Measurements from ENCODE around the gene CAVIN1. TPM values are rescaled to one million over a fixed set of nuclear protein-coding genes. Genes with fewer than 3 reads are reported as not detected.

Gene CAVIN1
- total and polyA plus RNA-seq, 2 experiments from 2014 or later = 18.1 to 35.7 TPM

DNA sequence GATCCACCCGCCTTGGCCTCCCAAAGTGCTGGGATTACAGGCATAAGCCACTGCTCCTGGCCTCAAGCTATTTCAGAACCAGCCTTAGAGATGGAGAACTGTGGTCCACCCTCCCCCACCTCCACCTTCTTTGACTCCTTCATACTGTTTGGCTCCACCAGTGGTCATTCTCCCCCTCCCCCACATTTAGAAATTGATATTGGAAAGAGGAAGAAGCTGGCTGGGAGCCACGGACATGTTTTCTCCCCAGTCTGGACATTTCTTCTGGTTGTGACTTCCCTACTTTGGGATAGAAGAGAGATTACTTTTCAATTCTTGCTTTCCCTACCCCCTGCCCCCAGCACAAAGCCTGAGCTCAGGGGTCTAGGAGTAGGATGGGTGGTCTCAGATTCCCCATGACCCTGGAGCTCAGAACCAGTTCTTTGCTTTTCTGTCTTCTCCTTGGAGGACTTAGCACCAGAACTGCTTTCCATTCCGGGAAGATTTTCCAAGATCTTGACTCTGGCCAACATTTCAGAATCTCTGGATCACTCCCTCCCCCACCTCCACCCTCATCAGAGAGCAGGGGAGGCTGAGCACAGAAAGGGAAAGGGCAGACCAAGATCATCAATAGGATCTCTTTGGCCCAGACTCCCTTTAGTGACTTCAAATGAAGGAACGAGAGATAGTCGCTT lies 16.3 kb downstream of the CAVIN1 start:
- H3K4me3 ChIP-seq = peak overlapping the region; percentile 30; the same call in 1 of the 2 replicates
- peaks cover 8% of the 10 kb centered on the region; the same call in 1 of the 2 replicates for H3K79me2 ChIP-seq (replicated peaks; ENCODE audit: insufficient read depth)
- H3K36me3 ChIP-seq (ENCODE audit: insufficient read depth) = no peaks in the 10 kb centered on the region
- Mint-ChIP-seq H3K4me3 (no peak overlapping the region; the same call in 2 of the 3 replicates), H3K27me3 (ENCODE audit: insufficient read depth, low read depth, poor library complexity) (peaks cover 12% of the 10 kb centered on the region), H3K27ac (no peak overlapping the region), H3K4me1 (peaks cover 46% of the 10 kb centered on the region), H3K36me3 (ENCODE audit: low read depth) (no peaks in the 10 kb centered on the region; the same call in 2 of the 3 replicates), H3K9me3 (no peaks in the 10 kb centered on the region)
- no peaks in the 10 kb centered on the region for H3K27me3 ChIP-seq (ENCODE audit: insufficient read depth)
- H3K27ac ChIP-seq (ENCODE audit: low read depth) = 0 out of 2 replicates have a peak overlapping the region, but pooled peaks have one; percentile 2
- peaks cover 36% of the 10 kb centered on the region for H3K4me1 ChIP-seq (ENCODE audit: insufficient read depth)
- no peaks in the 10 kb centered on the region for H3K9me2 ChIP-seq (ENCODE audit: insufficient read depth)
- H2AFZ ChIP-seq = no peak overlapping the region
- DNase-seq (ENCODE audit: low spot score) (no peak), ATAC-seq (no peak)
- peak overlapping the region; percentile 41 for H3K4me2 ChIP-seq
- H4K20me1 ChIP-seq (replicated peaks; ENCODE audit: insufficient read depth) = peaks cover 14% of the 10 kb centered on the region; the same call in 1 of the 2 replicates
- TF ChIP-seq, protein P1, sequence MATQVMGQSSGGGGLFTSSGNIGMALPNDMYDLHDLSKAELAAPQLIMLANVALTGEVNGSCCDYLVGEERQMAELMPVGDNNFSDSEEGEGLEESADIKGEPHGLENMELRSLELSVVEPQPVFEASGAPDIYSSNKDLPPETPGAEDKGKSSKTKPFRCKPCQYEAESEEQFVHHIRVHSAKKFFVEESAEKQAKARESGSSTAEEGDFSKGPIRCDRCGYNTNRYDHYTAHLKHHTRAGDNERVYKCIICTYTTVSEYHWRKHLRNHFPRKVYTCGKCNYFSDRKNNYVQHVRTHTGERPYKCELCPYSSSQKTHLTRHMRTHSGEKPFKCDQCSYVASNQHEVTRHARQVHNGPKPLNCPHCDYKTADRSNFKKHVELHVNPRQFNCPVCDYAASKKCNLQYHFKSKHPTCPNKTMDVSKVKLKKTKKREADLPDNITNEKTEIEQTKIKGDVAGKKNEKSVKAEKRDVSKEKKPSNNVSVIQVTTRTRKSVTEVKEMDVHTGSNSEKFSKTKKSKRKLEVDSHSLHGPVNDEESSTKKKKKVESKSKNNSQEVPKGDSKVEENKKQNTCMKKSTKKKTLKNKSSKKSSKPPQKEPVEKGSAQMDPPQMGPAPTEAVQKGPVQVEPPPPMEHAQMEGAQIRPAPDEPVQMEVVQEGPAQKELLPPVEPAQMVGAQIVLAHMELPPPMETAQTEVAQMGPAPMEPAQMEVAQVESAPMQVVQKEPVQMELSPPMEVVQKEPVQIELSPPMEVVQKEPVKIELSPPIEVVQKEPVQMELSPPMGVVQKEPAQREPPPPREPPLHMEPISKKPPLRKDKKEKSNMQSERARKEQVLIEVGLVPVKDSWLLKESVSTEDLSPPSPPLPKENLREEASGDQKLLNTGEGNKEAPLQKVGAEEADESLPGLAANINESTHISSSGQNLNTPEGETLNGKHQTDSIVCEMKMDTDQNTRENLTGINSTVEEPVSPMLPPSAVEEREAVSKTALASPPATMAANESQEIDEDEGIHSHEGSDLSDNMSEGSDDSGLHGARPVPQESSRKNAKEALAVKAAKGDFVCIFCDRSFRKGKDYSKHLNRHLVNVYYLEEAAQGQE (IDR thresholded peaks at IDR 0.05; ENCODE audit: unreplicated experiment) = no peak
- TF ChIP-seq, protein P2, sequence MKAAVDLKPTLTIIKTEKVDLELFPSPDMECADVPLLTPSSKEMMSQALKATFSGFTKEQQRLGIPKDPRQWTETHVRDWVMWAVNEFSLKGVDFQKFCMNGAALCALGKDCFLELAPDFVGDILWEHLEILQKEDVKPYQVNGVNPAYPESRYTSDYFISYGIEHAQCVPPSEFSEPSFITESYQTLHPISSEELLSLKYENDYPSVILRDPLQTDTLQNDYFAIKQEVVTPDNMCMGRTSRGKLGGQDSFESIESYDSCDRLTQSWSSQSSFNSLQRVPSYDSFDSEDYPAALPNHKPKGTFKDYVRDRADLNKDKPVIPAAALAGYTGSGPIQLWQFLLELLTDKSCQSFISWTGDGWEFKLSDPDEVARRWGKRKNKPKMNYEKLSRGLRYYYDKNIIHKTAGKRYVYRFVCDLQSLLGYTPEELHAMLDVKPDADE (IDR thresholded peaks at IDR 0.05) = no peak
- no peak for TF ChIP-seq STAT1 (IDR thresholded peaks at IDR 0.05; ENCODE audit: unreplicated experiment)
- TF ChIP-seq ZNF331 (CRISPR knock-in tag; IDR thresholded peaks at IDR 0.05; ENCODE audit: low read depth) = no peak
- no peak for TF ChIP-seq JUNB (IDR thresholded peaks at IDR 0.05; ENCODE audit: unreplicated experiment)
- TF ChIP-seq CREB1 (CRISPR knock-in tag; IDR thresholded peaks at IDR 0.05; ENCODE audit: low read depth) = no peak
- TF ChIP-seq, protein P3, sequence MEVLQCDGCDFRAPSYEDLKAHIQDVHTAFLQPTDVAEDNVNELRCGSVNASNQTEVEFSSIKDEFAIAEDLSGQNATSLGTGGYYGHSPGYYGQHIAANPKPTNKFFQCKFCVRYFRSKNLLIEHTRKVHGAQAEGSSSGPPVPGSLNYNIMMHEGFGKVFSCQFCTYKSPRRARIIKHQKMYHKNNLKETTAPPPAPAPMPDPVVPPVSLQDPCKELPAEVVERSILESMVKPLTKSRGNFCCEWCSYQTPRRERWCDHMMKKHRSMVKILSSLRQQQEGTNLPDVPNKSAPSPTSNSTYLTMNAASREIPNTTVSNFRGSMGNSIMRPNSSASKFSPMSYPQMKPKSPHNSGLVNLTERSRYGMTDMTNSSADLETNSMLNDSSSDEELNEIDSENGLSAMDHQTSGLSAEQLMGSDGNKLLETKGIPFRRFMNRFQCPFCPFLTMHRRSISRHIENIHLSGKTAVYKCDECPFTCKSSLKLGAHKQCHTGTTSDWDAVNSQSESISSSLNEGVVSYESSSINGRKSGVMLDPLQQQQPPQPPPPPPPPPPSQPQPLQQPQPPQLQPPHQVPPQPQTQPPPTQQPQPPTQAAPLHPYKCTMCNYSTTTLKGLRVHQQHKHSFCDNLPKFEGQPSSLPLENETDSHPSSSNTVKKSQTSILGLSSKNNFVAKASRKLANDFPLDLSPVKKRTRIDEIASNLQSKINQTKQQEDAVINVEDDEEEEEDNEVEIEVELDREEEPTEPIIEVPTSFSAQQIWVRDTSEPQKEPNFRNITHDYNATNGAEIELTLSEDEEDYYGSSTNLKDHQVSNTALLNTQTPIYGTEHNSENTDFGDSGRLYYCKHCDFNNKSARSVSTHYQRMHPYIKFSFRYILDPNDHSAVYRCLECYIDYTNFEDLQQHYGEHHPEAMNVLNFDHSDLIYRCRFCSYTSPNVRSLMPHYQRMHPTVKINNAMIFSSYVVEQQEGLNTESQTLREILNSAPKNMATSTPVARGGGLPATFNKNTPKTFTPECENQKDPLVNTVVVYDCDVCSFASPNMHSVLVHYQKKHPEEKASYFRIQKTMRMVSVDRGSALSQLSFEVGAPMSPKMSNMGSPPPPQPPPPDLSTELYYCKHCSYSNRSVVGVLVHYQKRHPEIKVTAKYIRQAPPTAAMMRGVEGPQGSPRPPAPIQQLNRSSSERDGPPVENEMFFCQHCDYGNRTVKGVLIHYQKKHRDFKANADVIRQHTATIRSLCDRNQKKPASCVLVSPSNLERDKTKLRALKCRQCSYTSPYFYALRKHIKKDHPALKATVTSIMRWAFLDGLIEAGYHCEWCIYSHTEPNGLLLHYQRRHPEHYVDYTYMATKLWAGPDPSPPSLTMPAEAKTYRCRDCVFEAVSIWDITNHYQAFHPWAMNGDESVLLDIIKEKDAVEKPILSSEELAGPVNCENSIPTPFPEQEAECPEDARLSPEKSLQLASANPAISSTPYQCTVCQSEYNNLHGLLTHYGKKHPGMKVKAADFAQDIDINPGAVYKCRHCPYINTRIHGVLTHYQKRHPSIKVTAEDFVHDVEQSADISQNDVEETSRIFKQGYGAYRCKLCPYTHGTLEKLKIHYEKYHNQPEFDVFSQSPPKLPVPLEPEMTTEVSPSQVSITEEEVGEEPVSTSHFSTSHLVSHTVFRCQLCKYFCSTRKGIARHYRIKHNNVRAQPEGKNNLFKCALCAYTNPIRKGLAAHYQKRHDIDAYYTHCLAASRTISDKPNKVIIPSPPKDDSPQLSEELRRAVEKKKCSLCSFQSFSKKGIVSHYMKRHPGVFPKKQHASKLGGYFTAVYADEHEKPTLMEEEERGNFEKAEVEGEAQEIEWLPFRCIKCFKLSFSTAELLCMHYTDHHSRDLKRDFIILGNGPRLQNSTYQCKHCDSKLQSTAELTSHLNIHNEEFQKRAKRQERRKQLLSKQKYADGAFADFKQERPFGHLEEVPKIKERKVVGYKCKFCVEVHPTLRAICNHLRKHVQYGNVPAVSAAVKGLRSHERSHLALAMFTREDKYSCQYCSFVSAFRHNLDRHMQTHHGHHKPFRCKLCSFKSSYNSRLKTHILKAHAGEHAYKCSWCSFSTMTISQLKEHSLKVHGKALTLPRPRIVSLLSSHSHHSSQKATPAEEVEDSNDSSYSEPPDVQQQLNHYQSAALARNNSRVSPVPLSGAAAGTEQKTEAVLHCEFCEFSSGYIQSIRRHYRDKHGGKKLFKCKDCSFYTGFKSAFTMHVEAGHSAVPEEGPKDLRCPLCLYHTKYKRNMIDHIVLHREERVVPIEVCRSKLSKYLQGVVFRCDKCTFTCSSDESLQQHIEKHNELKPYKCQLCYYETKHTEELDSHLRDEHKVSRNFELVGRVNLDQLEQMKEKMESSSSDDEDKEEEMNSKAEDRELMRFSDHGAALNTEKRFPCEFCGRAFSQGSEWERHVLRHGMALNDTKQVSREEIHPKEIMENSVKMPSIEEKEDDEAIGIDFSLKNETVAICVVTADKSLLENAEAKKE (CRISPR knock-in tag; IDR thresholded peaks at IDR 0.05) = no peak
- TF ChIP-seq NANOG (IDR thresholded peaks at IDR 0.05; ENCODE audit: borderline replicate concordance) = no peak
- no peak for TF ChIP-seq POLR2AphosphoS5 (IDR thresholded peaks at IDR 0.05; ENCODE audit: low read depth)
- no peak for TF ChIP-seq EZH2 (IDR thresholded peaks at IDR 0.05; ENCODE audit: low read depth, unreplicated experiment)
- TF ChIP-seq, protein P4, sequence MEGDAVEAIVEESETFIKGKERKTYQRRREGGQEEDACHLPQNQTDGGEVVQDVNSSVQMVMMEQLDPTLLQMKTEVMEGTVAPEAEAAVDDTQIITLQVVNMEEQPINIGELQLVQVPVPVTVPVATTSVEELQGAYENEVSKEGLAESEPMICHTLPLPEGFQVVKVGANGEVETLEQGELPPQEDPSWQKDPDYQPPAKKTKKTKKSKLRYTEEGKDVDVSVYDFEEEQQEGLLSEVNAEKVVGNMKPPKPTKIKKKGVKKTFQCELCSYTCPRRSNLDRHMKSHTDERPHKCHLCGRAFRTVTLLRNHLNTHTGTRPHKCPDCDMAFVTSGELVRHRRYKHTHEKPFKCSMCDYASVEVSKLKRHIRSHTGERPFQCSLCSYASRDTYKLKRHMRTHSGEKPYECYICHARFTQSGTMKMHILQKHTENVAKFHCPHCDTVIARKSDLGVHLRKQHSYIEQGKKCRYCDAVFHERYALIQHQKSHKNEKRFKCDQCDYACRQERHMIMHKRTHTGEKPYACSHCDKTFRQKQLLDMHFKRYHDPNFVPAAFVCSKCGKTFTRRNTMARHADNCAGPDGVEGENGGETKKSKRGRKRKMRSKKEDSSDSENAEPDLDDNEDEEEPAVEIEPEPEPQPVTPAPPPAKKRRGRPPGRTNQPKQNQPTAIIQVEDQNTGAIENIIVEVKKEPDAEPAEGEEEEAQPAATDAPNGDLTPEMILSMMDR (conservative IDR thresholded peaks at IDR 0.05; ENCODE audit: low read depth in 2 of 2) = no peak
- TF ChIP-seq EZH2phosphoT487 (IDR thresholded peaks at IDR 0.05; ENCODE audit: unreplicated experiment) = no peak
- no peak for TF ChIP-seq ZNF114 (CRISPR knock-in tag; IDR thresholded peaks at IDR 0.05)
- peaks cover 14% of the 10 kb centered on the region; the same call in 1 of the 2 replicates for H3F3A ChIP-seq (replicated peaks; ENCODE audit: low read depth)

Measured in GM23338 (cell line).